ENCODE measurements around the gene TNKS1BP1. TPM values are rescaled to one million over a fixed set of nuclear protein-coding genes. Genes with fewer than 3 reads are reported as not detected.

The TNKS1BP1 gene
- total RNA-seq, 4 donors from 2014 or later = 62.0 to 193 (median 85.7) TPM

GRCh38 chr11:57320719-57321387, 3.9 kb downstream of the TNKS1BP1 start:
- TF ChIP-seq CTCF (IDR thresholded peaks at IDR 0.05; ENCODE audit: low read depth) = no peak

GRCh38 chr11:57320067-57320718, 4.6 kb downstream of the TNKS1BP1 start:
- TF ChIP-seq CTCF (IDR thresholded peaks at IDR 0.05; ENCODE audit: low read depth) = no peak

GRCh38 chr11:57318178-57318577, 6.6 kb downstream of the TNKS1BP1 start:
- TF ChIP-seq CTCF (IDR thresholded peaks at IDR 0.05; ENCODE audit: low read depth) = no peak

- TF ChIP-seq CTCF (IDR thresholded peaks at IDR 0.05; ENCODE audit: low read depth) = no peak
Observed at GRCh38 chr11:57316017-57316416, 8.7 kb downstream of the TNKS1BP1 start.

GRCh38 chr11:57315491-57315890, 9.3 kb downstream of the TNKS1BP1 start:
- TF ChIP-seq CTCF (IDR thresholded peaks at IDR 0.05; ENCODE audit: low read depth) = no peak

- no peak for TF ChIP-seq CTCF (IDR thresholded peaks at IDR 0.05; ENCODE audit: low read depth)
Observed at GRCh38 chr11:57314221-57314973, 10.4 kb downstream of the TNKS1BP1 start.

- TF ChIP-seq CTCF (IDR thresholded peaks at IDR 0.05; ENCODE audit: low read depth) = no peak
Observed at GRCh38 chr11:57313788-57314135, 11.0 kb downstream of the TNKS1BP1 start.

Measured in subcutaneous adipose tissue (tissue), 4 donors.